Right lobe of liver (tissue), 6 donors: Measurements from ENCODE around the gene DTX3L. TPM values are rescaled to one million over a fixed set of nuclear protein-coding genes. Genes with fewer than 3 reads are reported as not detected.

Experiments used
- ATAC-seq, 4 donors: fragments of 200-7000 bp; cut with Tn5 transposase; one replicate each; pipeline ENCODE4 v1.9.1; 2020; ENCODE audit warnings: mild to moderate bottlenecking in 4 of 4, moderate library complexity in 4 of 4
- DNase-seq, 3 donors: peaks; one replicate each; pipeline ENCODE4 v3.0.0-alpha.2; 2020
- H3K27ac ChIP-seq, 3 donors: fragments of 200-600 bp; one replicate each; pipeline ENCODE4 v1.8.0; 2022
- H3K27me3 ChIP-seq, 2 donors: fragments of 200-600 bp; one replicate each; pipeline ENCODE4 v1.8.0; 2022
- H3K36me3 ChIP-seq, 4 donors: fragments of 200-600 bp; sonication (generic) in 1 of 4; one replicate each; pipeline versions ENCODE4 v1.5.1 to v1.8.0; 2017 to 2022; ENCODE audit warnings: control low read depth in 1 of 4
- H3K4me1 ChIP-seq, 4 donors: fragments of 200-600 bp; sonication (generic) in 1 of 4; one replicate each; pipeline versions ENCODE4 v1.5.1 to v1.8.0; 2017 to 2022; ENCODE audit warnings: control low read depth in 1 of 4
- H3K4me3 ChIP-seq, 3 donors: fragments of 200-600 bp; one replicate each; pipeline ENCODE4 v1.8.0; 2022
- H3K9me3 ChIP-seq, 4 donors: fragments of 200-600 bp; sonication (generic) in 1 of 4; one replicate each; pipeline versions ENCODE4 v1.5.1 to v1.8.0; 2017 to 2022; ENCODE audit warnings: control low read depth in 1 of 4
- CTCF ChIP-seq, 4 donors: fragments of 200-600 bp in 3 of 4; fragments of 450-650 bp in 1 of 4; IDR thresholded peaks; one replicate each; pipeline versions ENCODE4 v1.5.1 to v1.8.0; 2016 to 2022; ENCODE audit warnings: antibody characterized with exemption in 4 of 4, mild to moderate bottlenecking in 2 of 4
- POLR2A ChIP-seq: fragments of 450-650 bp; IDR thresholded peaks from one replicate; pipeline ENCODE4 v1.6.1; 2017; ENCODE audit warnings: antibody characterized with exemption, mild to moderate bottlenecking
- WGBS: methylation state at CpG from one replicate; pipeline ENCODE4 v1.1.6; 2018; ENCODE audit warnings: low coverage, low lambda C conversion rate; ENCODE audit not compliant: insufficient coverage; ENCODE audit errors: missing lambda C conversion rate; 5-methylcytosine and 5-hydroxymethylcytosine counted together
- intact Hi-C, 2 donors: fragments of 100-400 bp; cut with DNase I; formaldehyde crosslinking; loops; one replicate each; pipeline versions ENCODE4 v1.11.2 to v1.14.1; 2022
- total RNA-seq, 6 experiments: library from RNA; depleted of rRNA in 2 of 6; stranded (reverse); fragments of >200 nt in 2 of 6; fragmentation: NEBNext Ultra II Directional in 3 of 6; extraction: Animal tissue kit (Norgen Biotek cat#: 25700) in 3 of 6; gene quantifications; one replicate each; pipeline versions ENCODE4 v1.1.0 to v1.2.4, GENCODE V29; 2016 to 2023
- donor health status: DM: no; HTN: yes; CAD: no.
- donor health status: DM: no; HTN: no; CAD: no.
- donor health status: DM: no; HTN: no; CAD: no.
- donor health status: DM: no; HTN: yes; CAD: no.
- donor health status: DM: no; HTN: yes; CAD: no.

The DTX3L gene
- total RNA-seq, 6 experiments from 2014 or later: 31.3 to 63.7 (median 38.4) TPM

DNA sequence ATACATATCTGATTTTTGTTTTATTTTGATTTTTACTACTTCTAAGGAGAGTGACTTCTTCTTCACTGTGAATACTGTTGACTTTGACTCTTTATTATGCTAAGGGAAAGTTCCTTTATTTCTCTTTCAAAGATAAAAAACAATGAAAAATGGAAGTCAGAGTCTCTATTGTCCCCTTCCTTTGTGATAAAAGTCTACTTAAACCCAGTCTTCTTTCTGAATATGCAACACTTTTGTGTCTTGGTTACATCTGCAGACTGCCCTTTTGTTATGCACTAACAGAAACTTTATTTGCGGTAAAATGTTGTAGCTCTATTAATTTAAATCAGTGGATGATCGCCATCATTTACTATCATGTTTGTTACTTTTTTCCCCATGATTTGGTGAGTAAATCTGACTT, 26.5 kb downstream of the DTX3L start:
- ATAC-seq (no peak), DNase-seq (no peak)
- no peaks in the 10 kb centered on the region for H3K9me3 ChIP-seq
- intact Hi-C loops: no loop called here
- no peak overlapping the region for H3K4me3 ChIP-seq
- H3K27me3 ChIP-seq: no peaks in the 10 kb centered on the region
- no peak for TF ChIP-seq CTCF (IDR thresholded peaks at IDR 0.05)
- no peak for TF ChIP-seq POLR2A
- 100% methylated on average over 2 of the region's 2 CpGs for WGBS
- no peak overlapping the region for H3K27ac ChIP-seq
- H3K4me1 ChIP-seq: no peaks in the 10 kb centered on the region
- no peaks in the 10 kb centered on the region for H3K36me3 ChIP-seq

- Histone ChIP-seq H3K27me3 (no peaks in the 10 kb centered on the region), H3K9me3 (no peaks in the 10 kb centered on the region), H3K4me1 (no peaks in the 10 kb centered on the region), H3K27ac (no peak overlapping the region), H3K4me3 (no peak overlapping the region), H3K36me3 (no peaks in the 10 kb centered on the region)
- intact Hi-C loops: no loop called here
- DNase-seq (no peak), ATAC-seq (no peak)
- no peak for TF ChIP-seq POLR2A
- no peak for TF ChIP-seq CTCF (IDR thresholded peaks at IDR 0.05)
These were observed 29.9 kb downstream of the DTX3L start for GRCh38 chr3:122594025-122594424.

DNA sequence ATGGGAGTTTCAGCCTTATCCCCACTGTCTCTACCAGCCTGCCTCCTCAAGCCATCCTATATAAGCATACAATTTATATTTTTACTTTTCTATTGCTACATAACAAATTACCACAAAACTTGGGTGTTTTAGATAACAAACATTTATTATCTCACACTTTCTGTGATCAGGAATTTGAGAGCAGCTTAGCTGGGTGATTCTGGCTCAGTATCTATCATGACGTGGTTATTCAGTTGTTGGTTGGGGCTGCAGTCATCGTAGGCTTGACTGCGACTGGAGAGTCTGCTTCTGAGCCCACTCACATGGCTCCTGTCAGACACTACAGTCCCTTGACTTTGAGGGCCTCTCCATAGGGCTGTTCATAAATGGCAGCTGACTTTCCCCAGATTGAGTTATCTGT, 34.0 kb downstream of the DTX3L start:
- H3K4me3 ChIP-seq: no peak overlapping the region
- H3K4me1 ChIP-seq: no peaks in the 10 kb centered on the region
- 50% methylated on average over 1 of the region's 3 CpGs for WGBS
- no peaks in the 10 kb centered on the region for H3K36me3 ChIP-seq
- H3K27me3 ChIP-seq: no peaks in the 10 kb centered on the region
- ATAC-seq (no peak), DNase-seq (no peak)
- no peaks in the 10 kb centered on the region for H3K9me3 ChIP-seq
- no peak overlapping the region for H3K27ac ChIP-seq
- intact Hi-C loops: no loop called here
- no peak for TF ChIP-seq CTCF (IDR thresholded peaks at IDR 0.05)
- TF ChIP-seq POLR2A: no peak

DNA sequence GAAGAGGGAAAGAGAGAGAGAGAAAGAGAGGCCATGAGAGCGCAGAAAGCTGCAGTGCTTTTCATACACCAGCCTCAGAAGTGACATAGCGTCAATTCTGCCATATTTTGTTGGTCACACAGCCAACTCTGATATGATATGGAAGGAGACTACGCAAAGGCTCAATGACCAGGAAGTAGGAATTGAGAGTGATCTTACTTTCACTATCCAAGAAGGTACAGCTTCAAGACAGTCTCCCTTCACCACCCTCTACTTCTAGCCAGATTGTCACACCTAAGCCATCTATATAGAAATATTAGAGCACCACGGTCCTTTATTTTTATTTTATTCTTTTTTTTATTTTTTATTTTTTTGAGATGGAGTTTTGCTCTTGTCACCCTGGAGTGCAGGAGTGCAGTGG, 34.4 kb downstream of the DTX3L start:
- Histone ChIP-seq H3K36me3 (no peaks in the 10 kb centered on the region), H3K4me1 (no peaks in the 10 kb centered on the region), H3K9me3 (no peaks in the 10 kb centered on the region), H3K27ac (no peak overlapping the region), H3K27me3 (no peaks in the 10 kb centered on the region), H3K4me3 (no peak overlapping the region)
- 65% methylated on average over 2 of the region's 4 CpGs for WGBS
- DNase-seq (no peak), ATAC-seq (no peak)
- intact Hi-C loops: no loop called here
- TF ChIP-seq POLR2A (no peak), CTCF (IDR thresholded peaks at IDR 0.05) (no peak)

DNA sequence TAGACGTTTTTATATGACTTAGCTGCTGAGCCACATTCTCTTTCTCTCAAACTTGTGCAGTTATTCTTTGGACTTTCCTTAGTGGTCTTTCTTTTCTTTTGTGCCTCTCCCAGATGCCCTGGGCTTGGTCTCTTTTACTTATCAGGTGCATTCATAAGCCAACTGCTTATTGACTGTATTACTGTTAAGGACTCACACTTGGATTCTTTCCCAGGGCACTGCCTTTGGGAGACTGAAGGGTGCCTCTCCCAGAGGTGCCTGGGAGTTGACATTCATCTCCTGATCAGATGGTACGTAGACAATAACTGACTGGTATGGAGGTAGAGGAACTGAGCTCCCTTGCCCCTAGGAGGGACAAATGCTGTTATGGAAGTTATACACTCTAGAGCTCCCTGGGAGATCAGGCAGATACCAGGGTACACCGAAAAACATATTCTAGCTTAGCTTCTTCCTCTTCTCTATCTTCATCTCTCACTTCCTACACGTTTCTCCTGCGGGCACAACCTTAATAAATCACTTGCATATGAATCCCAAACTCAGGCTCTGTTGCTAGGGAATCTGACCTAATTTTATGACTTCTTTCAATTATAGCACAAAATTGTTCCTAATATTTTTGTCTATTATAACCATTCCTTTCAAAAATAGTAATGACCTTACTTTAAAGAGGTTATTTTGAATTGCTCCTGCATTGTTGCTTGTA, 38.0 kb downstream of the DTX3L start:
- H3K4me1 ChIP-seq: no peaks in the 10 kb centered on the region
- WGBS: 54% methylated on average over 5 of the region's 5 CpGs

More for the DNA sequence above, 38.0 kb downstream of the DTX3L start:
- Histone ChIP-seq H3K27me3 (no peaks in the 10 kb centered on the region), H3K27ac (no peak overlapping the region), H3K36me3 (no peaks in the 10 kb centered on the region), H3K4me3 (no peak overlapping the region), H3K9me3 (no peaks in the 10 kb centered on the region)
- intact Hi-C loops: no loop called here
- TF ChIP-seq POLR2A (no peak), CTCF (IDR thresholded peaks at IDR 0.05) (no peak)
- no peak for DNase-seq
- ATAC-seq: no peak
